Measurements from ENCODE around the gene UBE2J2.

Gene UBE2J2

DNA sequence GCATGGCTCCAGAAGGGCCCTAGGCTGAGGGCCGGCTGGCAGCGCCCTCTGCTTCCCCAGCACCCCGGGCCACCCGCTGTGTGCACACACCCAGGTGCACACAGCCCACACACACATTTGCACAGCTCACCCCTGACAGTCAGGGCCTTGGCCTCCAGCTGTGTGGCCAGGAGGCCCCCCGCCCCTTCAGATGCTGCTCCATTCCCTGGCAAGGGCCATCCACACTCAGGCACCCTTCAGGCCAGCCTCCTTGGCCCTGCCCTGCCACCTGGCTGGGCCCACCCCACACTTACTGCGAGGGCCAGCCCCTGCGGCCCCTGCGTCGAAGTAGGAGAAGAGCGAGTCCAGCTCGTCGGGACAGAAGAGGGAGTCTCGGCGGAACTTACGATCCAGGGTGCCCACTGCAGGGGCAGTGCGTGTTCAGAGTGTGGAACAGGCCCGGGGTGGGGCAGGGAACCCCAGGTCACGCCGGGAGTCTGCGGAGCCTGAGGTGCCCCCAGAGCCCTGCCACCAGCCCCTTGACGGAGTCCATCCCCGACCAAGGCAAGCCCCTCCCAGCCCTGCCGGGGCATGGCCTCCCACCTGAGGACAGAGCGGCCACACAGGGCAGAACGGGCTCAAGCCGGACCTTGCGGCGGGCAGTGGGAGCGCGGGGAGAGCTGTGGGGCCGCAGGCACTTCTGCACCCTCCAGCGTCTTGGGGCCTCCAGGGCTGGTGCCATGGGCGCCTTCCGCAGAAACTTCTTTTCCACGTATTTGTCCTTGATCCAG, 21.7 kb upstream of the UBE2J2 start:
- no peak for DNase-seq

DNA sequence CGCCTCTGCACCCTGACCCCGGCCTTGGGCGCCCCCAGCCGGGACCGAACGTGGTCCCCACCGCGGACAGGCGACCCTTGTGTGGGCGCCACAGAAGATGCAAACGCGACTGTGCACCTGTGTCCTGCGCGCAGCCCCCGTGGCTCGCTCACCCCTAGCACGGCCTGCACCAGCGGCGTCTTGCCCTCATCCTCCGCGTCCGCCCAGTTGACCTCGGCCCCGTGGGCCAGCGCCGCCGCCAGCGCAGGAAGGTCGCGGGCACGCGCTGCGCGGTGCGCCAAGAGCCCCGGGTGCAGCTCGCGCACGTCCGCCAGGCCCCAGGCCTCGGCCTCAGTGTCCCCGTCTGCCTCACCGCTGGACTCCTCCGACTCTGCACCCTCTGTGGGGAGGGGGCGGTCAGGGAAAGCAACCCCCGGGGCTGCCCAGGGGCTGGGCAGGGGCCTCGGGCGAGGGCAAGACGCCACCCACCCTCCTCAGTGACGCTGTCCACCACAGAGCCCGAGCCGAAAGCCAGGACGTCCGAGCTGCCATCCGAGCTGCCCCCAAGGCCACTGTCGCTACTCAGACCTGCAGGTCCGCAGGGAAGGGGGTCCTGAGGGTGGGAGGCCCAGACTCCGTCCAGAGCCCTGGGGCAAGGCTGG, 20.7 kb upstream of the UBE2J2 start:
- no peak for DNase-seq

DNA sequence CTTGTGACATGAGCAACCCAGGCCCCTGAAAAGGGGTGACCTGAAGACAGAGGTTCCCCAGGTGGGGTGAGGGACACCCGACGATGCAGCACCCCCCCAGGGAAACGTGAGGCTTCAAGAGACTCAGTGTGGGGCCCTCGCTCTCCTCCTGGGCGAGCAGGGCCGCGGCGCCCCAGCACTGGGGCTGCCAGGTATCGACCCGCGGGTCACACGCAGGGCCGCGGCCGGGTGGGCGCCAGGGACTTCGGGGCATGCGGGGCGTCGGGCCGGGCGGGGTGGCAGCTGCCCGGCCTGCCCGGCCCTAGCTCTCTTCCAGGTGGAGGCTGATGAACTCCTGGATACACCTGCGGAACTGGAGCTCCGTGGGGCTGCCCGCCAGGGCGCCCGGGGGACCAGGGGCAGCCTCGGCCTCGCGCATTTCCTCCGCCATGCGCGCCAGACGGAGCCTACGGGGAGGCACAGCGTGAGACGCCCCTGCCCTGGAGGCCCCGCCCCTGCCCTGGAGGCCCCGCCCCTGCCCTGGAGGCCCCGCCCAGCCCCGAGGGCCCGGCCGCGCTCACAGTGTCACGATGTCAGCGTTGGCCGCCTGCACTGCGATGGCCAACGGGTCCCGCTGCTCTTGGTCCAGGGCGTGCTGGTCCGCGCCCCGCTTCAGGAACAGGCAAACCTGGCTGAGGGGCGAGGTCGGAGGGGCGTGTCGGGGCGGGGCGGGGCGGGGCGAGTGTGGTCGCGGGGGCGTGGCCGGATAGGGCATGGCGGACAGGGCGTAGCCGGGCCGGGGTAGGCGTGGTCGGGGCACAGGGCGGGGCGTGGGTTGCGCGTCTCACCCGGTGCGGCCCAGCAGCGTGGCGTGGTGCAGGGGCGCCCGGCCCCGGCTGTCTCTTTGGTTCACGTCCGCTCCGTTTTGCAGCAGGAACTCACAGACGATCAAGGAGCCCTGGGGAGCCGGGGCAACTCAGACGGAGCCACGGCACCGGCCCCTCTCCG, 19.9 kb upstream of the UBE2J2 start:
- no peak for DNase-seq

DNA sequence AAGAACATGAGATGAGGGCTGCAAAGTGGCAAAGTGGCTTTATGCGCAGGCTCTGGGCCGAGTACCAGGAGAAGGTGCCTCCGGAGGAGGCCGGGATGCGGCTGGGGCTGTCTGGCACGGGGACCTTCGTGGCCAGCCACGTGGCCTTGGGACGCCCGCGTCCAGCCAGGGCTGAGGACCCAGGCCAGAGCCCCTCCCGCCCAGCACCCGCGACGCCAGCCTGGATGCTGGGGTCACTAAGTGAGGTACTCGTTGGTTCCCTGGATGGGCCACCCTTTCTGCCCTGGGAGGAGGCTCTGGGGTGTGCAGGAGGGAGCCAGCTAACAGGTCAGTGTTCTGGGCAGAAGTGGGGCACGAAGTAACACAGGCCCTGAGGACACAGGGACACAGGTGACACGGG, 19.2 kb upstream of the UBE2J2 start:
- no peak for DNase-seq

DNA sequence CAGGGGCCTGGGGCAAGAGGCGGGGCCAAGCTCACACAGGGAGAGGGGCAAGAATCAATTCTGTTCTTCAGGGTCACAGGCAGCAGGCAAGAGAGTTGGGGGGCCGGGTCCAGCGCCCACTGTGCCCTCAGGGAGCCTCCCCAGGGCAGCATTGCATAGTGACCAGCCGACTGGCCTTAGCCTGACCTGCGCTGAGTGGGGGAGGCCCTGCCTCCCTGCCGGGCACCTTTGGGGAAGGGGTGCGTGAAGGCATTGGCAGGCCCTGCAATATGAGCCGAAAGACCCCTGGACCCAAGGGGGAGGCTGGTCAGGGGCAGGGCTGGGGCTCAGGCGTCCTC, 18.8 kb upstream of the UBE2J2 start:
- no peak for DNase-seq

DNA sequence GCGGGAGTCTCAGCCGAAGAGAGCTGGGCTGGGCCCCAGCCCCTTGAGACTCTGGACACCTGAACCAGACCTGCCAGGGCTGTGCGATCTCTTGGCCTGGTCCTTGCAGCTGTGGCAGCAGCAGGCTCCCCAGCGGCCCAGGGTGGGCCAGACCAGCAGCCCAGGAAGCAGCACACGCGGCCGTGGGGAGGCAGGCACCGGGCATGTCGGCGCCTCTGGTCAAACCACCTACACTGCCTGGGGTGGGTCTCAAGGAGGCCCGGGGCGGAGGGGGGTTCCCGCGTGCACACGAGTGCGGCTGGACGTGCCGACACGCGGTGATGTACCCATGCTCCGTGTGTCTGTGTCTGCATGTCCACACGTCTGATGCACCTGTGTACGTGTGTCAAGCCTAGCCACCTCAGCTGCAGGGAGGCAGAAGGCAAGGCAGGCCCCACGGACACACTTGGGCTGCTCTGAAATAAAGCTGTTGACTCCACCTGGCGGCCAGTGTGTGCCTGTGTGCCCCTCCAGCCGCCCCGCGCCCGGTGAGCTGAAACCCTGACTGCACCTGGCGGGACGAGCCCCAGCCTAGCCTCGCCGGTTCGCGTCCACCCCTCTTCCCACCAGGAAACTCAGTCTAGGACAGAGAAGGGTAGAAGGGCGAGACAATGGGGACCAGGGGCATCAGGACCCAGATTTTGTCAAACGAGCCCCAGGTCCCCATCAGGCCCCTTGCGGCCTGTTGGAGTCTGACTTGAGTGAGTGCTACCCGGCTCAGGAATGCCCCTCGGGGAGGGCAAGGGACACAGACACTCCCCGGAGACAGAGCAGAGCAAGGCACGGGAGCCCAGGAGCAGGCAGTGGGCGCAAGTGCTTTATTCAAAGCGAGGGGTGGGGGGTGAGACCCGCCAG, 18.1 kb upstream of the UBE2J2 start:
- DNase-seq: peak; percentile 14

DNA sequence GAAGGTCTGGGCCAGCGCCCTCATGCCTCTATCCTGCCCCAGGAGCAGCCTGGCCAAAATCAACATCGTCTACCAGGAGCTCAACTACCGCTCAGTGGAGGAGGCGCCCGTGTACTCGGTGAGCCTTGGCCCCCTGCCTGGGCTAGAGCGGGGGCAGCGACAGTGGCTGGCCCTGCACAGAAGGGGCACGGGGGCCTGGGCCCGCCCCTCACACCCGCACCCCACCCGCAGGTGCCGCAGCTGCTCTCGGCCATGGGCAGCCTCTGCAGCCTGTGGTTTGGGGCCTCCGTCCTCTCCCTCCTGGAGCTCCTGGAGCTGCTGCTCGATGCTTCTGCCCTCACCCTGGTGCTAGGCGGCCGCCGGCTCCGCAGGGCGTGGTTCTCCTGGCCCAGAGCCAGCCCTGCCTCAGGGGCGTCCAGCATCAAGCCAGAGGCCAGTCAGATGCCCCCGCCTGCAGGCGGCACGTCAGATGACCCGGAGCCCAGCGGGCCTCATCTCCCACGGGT, 17.4 kb upstream of the UBE2J2 start:
- no peak for DNase-seq

DNA sequence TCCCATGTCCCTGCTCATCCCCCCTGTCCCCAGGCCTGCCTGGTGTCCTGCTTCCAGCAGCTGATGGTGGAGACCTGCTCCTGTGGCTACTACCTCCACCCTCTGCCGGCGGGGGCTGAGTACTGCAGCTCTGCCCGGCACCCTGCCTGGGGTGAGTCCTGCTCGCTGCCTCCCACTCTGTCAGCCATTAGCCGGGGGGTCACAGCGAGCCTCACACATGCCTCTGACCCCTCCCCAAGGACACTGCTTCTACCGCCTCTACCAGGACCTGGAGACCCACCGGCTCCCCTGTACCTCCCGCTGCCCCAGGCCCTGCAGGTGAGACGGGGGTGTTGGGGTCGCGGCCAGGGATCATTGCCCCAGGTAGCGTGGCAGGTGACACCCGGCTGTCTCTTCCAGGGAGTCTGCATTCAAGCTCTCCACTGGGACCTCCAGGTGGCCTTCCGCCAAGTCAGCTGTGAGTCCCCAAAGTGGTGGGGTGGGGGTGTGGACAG, 16.6 kb upstream of the UBE2J2 start:
- DNase-seq: peak; percentile 6

DNA sequence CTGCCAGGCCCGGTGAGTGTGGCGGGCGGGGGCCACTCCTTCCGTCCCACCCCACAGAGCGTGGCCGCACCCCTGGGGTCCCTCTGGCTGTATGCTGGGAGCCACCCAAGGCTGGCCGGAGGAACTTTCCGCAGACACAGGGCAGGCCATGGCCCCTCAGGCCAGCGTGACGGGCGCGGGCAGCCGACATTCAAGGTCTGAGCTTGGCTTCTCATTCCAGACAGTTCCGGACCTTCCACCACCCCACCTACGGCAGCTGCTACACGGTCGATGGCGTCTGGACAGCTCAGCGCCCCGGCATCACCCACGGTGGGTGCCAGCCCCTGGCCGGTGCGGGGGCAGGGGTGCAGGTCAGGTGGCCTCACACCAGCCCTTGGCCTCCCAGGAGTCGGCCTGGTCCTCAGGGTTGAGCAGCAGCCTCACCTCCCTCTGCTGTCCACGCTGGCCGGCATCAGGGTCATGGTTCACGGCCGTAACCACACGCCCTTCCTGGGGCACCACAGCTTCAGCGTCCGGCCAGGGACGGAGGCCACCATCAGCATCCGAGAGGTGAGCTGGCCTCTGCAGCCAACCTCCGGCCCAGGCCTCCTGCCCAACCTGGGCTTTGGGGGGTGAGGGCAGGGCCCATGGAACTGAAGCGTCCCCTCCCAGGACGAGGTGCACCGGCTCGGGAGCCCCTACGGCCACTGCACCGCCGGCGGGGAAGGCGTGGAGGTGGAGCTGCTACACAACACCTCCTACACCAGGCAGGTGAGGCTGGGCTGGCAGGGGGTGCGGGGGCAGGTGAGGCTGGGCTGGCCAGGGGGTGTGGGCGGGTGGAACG, 13.8 kb upstream of the UBE2J2 start:
- no peak for DNase-seq

DNA sequence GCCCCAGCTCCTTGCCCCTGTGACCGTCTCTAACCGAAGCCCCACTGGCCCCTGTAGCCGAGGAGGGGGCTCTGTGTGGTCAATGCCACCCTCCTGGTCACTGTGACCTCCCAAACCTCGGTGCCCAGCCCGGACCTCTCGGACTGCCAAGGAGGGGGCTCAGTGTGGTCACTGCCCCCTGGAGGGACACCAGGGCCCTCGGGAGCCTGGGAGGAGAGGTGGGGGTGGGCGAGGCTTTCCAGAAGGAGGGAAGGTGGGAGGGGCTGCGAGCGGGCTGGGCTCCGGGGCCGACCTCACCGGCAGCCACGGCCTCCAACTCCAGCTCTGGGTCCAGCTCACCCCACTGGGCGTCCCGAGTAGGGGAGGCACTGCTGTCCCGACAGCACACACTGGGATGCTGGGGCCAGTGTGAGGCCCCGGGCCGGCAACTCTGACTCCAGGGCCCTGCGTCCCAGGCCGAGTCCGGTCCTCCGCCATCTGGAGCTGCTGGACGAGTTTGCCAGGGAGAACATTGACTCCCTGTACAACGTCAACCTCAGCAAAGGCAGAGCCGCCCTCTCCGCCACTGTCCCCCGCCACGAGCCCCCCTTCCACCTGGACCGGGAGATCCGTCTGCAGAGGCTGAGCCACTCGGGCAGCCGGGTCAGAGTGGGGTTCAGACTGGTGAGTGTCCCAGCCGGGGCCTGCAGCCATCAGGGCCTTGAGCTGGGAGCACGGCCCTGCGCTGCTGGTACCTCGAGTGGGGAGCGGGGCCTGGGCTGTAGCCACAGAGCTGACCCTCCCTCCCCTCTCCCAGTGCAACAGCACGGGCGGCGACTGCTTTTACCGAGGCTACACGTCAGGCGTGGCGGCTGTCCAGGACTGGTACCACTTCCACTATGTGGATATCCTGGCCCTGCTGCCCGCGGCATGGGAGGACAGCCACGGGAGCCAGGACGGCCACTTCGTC, 12.9 kb upstream of the UBE2J2 start:
- DNase-seq: no peak

DNA sequence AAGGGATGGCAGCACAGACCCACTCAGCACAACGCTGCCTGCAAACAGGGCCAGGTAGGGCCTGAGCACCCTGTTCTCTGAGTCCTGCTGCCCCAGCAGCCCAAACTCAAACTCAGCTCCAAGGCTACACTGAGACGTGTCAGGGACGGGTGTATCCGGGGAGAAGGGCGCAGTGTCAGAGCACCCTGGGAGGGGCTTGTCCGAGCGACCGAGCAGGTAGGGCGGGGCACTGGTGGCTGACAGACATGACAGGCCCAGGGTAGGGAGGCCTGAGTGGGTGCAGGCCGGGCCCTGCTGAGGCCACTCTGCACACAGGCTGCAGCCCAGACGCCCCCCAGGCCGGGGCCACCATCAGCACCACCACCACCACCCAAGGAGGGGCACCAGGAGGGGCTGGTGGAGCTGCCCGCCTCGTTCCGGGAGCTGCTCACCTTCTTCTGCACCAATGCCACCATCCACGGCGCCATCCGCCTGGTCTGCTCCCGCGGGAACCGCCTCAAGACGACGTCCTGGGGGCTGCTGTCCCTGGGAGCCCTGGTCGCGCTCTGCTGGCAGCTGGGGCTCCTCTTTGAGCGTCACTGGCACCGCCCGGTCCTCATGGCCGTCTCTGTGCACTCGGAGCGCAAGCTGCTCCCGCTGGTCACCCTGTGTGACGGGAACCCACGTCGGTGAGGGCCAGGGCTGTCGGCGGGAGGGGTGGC, 12.1 kb upstream of the UBE2J2 start:
- DNase-seq: no peak

DNA sequence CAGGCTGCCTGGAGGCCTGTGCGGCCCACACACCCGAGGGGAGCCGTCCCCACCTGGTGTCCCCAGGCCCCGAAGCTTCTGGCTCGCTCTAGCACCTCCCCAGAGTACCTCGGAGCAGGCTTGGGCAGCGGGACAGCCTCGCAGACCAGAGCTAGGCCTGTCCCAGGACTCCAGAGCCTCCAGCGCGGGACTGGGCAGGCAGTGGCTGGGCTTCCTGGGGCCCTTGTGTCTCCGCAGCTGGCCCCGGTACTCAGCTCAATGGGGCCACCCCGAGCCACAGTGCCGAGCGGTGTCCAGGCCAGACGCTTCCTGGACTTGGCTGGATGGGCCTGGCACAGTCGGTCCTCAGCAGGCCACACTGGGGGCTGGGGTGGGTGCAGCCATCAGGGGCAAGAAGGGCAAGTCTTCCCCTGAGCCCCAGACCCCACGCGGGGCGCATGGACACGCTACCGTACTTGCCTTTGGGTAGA, 11.5 kb upstream of the UBE2J2 start:
- no peak for DNase-seq

DNA sequence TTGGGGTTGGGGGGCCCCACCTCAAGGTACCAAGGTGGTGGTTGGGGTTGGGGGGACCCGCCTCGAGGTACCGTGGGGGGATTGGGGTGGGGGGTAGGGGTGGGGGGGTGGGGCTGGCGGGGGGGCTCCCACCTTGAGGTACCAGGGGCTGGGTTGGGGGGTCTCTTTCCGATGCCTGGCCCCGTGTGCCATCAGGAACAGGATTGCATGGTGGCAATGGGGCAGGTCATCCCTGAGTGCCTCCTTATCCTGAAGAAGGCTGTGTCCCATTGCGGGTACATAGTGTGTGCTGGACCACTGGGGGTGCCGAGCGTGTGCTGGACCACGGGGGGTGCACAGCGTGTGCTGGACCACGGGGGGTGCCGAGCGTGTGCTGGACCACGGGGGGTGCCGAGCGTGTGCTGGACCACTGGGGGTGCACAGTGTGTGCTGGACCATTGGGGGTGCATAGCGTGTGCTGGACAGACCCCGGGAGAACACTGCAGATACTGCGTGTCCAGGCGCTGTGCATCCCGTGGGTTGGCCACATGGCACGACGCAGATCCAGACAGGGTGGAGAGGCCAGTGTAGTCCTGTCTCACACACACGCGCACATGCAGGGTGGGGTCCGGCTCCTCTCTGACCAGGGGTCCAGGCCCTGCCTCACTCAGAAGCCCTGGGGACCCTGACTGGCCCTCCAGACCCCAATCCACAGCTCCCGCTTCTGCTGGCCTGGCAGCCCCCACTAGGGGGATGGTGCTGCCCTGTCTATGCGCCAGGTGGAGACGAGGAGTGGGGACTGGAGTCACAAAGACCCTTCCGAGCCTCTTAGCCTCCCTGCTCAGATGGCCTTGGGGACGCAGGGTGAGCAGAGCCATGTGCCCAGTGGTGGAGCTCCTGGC, 10.8 kb upstream of the UBE2J2 start:
- no peak for DNase-seq

DNA sequence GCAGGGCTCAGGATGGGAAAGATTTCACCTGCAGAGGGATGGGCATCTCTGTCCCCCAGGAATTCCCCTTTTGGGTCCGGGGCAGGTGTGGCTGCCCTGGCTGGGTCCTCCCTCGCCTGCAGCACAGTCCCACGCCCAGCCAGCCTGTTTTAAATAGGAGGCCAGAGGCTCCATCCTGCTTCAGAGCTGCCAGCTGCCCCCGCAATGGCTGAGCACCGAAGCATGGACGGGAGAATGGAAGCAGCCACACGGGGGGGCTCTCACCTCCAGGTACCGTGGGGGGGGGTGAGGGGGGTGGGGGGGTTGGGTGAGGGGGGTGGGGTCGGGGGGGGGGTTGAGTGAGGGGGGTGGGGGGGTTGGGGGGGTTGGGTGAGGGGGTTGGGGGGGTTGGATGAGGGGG, 10.2 kb upstream of the UBE2J2 start:
- no peak for DNase-seq

DNA sequence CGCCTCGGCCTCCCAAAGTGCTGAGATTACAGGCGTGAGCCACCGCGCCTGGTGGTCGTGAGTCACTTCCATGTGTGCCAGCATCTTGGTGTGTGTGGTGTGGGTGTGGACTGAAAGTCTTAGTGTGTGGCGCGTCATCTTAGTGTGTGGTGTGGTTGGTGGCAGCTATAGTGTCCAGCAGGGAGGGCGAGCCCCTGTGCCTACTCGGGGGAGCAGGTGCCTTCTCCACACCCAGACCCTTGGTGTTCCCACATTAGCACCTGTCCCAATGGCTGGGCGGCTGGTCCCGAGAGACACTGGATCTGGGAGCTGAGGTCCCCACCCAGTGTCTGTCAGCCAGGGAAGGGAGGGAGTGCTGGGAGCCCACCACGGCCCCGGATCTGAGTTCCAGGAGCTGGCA, 9.3 kb upstream of the UBE2J2 start:
- DNase-seq: no peak

DNA sequence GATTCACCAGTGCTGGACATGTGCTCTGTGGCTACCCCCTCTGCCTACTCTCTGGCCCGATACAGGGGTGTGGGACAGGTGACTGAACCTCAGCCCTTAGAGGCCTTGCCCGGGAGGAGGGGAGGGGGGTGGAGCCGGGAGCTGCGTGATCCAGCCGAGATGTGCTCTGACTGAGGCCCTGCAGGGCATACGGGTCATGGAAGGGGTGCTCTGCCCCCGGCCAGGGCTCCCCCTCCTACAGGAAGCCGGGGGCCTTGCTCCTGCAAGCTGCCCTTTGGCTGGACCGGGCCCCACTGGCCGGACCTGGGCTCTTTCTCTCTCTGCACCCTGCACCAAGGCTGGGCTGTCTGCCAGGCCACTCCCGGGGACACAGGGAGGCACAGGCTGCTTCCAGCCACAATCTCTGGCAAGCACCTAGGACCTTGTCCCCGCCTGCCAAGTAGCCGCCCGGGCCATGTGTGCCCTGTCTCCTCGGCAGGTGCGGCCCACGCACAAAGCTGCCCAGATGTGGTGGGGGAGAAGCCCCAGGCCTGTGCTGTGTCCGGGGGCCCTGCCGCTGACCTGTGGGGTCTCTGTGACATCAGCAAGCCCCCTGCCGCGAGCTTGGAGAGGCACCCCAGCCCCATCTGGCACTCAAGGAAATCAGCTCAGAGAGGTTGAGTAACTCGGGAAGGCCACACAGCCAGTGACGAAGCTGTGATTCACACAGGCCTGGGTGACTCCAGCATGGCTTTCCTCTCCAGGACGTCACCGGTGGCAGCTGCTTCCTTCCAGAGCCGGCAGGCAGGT, 8.1 kb upstream of the UBE2J2 start:
- DNase-seq: no peak

DNA sequence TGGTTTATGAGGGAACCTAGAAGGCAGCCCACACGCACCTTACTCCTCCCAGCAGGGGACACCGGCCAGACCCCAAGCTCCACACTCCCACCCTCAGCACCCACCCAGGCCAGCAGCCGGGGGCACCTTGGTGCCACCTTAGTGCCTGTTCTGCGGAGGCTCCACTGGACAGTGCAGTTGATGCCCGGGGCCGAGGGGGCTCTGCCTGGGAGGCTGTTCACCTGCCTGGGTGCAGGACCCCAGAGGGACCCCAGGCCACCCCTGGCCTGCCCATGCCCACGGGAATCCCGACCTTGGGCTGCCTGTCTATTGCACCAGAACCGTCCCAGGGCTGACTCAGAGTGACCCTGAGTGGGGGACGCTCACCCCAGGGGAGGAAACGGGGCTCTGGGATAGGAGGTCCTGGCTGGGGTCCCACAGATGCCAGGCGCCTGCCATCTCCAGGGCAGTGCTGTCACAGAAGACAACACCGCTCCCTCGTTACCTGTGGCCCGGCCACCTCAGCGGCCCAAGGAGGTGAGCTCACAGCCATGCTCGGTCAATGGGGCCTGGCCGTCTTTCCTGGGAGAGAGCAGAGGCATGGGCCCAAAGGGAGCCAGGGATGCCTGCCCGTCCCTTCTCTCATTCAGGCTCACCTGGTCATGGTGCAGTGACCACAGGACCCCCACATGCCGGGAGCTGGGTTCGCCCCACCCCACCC, 7.3 kb upstream of the UBE2J2 start:
- DNase-seq: no peak

All from NCI-H774 (cell line).